Keratinocyte (primary cell): ENCODE measurements around the gene GPR42. TPM values are rescaled to one million over a fixed set of nuclear protein-coding genes. Genes with fewer than 3 reads are reported as not detected.

Experiments used
- DNase-seq: peaks from one replicate; pipeline ENCODE4 v3.0.0-alpha.2; 2011; ENCODE audit warnings: low read depth, missing footprints, low spot score
- FAIRE-seq: peaks from 2 replicates; lab custom pipeline; 2011; peaks lifted over from hg19 to GRCh38; lab: Jason Lieb, UNC
- H2AFZ ChIP-seq: 2 replicates; pipeline ENCODE4 v1.6.0; 2012; ENCODE audit warnings: low read length, control low read depth, inconsistent platforms; ENCODE audit not compliant: control insufficient read depth
- H3K27ac ChIP-seq: 2 replicates; pipeline ENCODE4 v1.5.1; 2011; ENCODE audit warnings: low read length; ENCODE audit not compliant: control insufficient read depth, insufficient read depth
- H3K27me3 ChIP-seq: 3 replicates; pipeline ENCODE4 v1.6.0; 2011; ENCODE audit warnings: low read length; ENCODE audit not compliant: control insufficient read depth, insufficient read depth; ENCODE audit errors: extremely low read depth
- H3K36me3 ChIP-seq, 2 experiments: 2 replicates in 1 of 2; 3 replicates in 1 of 2; pipeline ENCODE4 v1.5.1; 2011; ENCODE audit warnings: low read length in 2 of 2, mild to moderate bottlenecking in 1 of 2; ENCODE audit not compliant: control insufficient read depth in 2 of 2, insufficient read depth in 2 of 2; ENCODE audit errors: extremely low read depth in 1 of 2
- H3K4me1 ChIP-seq: 3 replicates; pipeline ENCODE4 v1.5.1; 2011; ENCODE audit warnings: low read length; ENCODE audit not compliant: control insufficient read depth, insufficient read depth; ENCODE audit errors: extremely low read depth
- H3K4me2 ChIP-seq: 3 replicates; pipeline ENCODE4 v1.6.0; 2011; ENCODE audit warnings: low read depth, low read length; ENCODE audit not compliant: control insufficient read depth, insufficient read depth; ENCODE audit errors: extremely low read depth
- H3K4me3 ChIP-seq, 3 experiments: fragments of 200-600 bp in 1 of 3; sonication (generic) in 1 of 3; 2 replicates in 2 of 3; 3 replicates in 1 of 3; pipeline ENCODE4 v1.5.1; 2011 to 2016; ENCODE audit warnings: low read length in 3 of 3, mild to moderate bottlenecking in 3 of 3, control low read depth in 2 of 3, inconsistent platforms in 1 of 3, low read depth in 1 of 3, mixed read lengths in 1 of 3, mixed run types in 1 of 3, moderate library complexity in 1 of 3; ENCODE audit not compliant: control insufficient read depth in 2 of 3, insufficient read depth in 2 of 3; ENCODE audit errors: extremely low read depth in 1 of 3
- H3K79me2 ChIP-seq: 2 replicates; pipeline ENCODE4 v1.6.0; 2012; ENCODE audit warnings: low read length; ENCODE audit not compliant: control insufficient read depth, insufficient read depth
- H3K9ac ChIP-seq: 3 replicates; pipeline ENCODE4 v1.6.0; 2011; ENCODE audit warnings: low read length; ENCODE audit not compliant: control insufficient read depth, insufficient read depth; ENCODE audit errors: extremely low read depth
- H3K9me1 ChIP-seq: 3 replicates; pipeline ENCODE4 v1.6.0; 2011; ENCODE audit warnings: low read length; ENCODE audit not compliant: control insufficient read depth, insufficient read depth; ENCODE audit errors: extremely low read depth
- H3K9me3 ChIP-seq: 2 replicates; pipeline ENCODE4 v1.5.1; 2012; ENCODE audit warnings: low read depth, low read length; ENCODE audit not compliant: control insufficient read depth
- H4K20me1 ChIP-seq: 3 replicates; pipeline ENCODE4 v1.6.0; 2011; ENCODE audit warnings: low read length; ENCODE audit not compliant: control insufficient read depth, insufficient read depth; ENCODE audit errors: extremely low read depth
- EZH2 ChIP-seq: IDR thresholded peaks from one replicate; pipeline ENCODE4 v1.6.1; 2012; ENCODE audit warnings: inconsistent platforms, mild to moderate bottlenecking, low read length, moderate library complexity
- dilution Hi-C: fragments of 300-500 bp; cut with MboI; formaldehyde crosslinking; loops from one replicate; pipeline ENCODE4 v1.7.0; 2020; ENCODE audit warnings: low sequenced_read_pairs; ENCODE audit not compliant: extremely low pct_ligation_motif_present
- polyA plus RNA-seq, 5 experiments: library from polyadenylated mRNA; depleted of rRNA in 3 of 5; stranded (reverse) in 3 of 5; stranded (forward) in 1 of 5; unstranded in 1 of 5; fragments of >200 nt; gene quantifications; 1 replicate in 1 of 5; 2 replicates in 3 of 5; 3 replicates in 1 of 5; pipeline versions ENCODE4 v1.2.1 to v1.2.3, GENCODE V29; 2011 to 2012; ENCODE audit warnings: missing spikeins in 2 of 5, low read depth in 1 of 5, low replicate concordance in 1 of 5
- TF ChIP-seq, protein P1 (sequence below), 3 experiments: IDR thresholded peaks in 1 of 3; conservative IDR thresholded peaks in 1 of 3; optimal IDR thresholded peaks in 1 of 3; 2 replicates in 2 of 3; 3 replicates in 1 of 3; pipeline versions ENCODE3 to v1.5.1; 2011; ENCODE audit warnings: low read length in 3 of 3, mild to moderate bottlenecking in 3 of 3, moderate library complexity in 2 of 3, control low read depth in 1 of 3, inconsistent platforms in 1 of 3; ENCODE audit not compliant: insufficient read depth in 2 of 3; ENCODE audit errors: extremely low read depth in 1 of 3

GPR42 gene
- polyA plus RNA-seq, 1 donor (not counting 4 experiments of a cell fraction or from before 2014, with no cell fraction given), result not detected

DNA sequence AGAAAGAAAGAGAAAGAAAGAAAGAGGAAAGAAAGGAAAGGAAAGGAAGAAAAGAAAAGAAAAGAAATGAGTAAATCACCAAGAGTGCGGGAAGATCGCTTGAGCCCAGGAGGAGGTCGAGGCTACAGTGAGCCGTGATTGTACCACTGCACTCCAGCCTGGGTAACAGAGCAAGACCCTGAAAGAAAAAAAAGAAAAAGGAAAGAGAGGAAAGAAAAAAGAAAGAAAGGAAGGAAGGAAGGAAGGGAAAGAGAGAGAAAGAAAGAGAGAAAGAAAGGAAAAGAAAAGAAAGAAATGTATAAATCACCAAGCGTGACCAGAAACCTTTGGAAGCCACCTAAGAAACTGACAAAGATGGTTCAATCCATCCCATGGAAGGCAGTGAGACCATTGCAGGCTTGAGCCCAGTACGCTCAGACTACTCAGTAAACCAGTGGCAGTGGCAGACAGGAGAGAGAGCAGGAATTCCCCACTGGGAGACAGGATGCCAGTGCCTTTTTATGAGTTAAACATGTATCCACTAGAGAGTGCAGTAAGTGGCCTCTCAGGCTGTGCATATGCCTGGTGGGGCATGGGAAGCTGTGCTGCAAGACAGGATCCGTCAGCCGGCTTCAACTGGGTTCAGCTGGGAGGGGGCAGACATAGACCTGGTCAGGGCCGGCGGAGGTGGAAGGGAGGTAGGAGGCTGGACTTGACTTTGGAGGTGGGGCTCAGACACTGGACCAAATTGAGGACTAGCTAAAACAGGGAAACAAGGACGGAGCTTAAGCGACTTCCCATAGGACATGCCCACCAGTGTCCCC, 4.8 kb downstream of the GPR42 start:
- H3K36me3 ChIP-seq, result no peaks in the 10 kb centered on the region
- H2AFZ ChIP-seq, result no peak overlapping the region
- no peaks in the 10 kb centered on the region for H3K4me1 ChIP-seq
- H3K9me1 ChIP-seq, result no peaks in the 10 kb centered on the region
- H4K20me1 ChIP-seq, result no peaks in the 10 kb centered on the region
- H3K9ac ChIP-seq, result no peak overlapping the region
- no peak for TF ChIP-seq EZH2
- TF ChIP-seq, protein P1, sequence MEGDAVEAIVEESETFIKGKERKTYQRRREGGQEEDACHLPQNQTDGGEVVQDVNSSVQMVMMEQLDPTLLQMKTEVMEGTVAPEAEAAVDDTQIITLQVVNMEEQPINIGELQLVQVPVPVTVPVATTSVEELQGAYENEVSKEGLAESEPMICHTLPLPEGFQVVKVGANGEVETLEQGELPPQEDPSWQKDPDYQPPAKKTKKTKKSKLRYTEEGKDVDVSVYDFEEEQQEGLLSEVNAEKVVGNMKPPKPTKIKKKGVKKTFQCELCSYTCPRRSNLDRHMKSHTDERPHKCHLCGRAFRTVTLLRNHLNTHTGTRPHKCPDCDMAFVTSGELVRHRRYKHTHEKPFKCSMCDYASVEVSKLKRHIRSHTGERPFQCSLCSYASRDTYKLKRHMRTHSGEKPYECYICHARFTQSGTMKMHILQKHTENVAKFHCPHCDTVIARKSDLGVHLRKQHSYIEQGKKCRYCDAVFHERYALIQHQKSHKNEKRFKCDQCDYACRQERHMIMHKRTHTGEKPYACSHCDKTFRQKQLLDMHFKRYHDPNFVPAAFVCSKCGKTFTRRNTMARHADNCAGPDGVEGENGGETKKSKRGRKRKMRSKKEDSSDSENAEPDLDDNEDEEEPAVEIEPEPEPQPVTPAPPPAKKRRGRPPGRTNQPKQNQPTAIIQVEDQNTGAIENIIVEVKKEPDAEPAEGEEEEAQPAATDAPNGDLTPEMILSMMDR (optimal IDR thresholded peaks at IDR 0.05 in 1 of 3, IDR thresholded peaks at IDR 0.05 in 1 of 3, conservative IDR thresholded peaks at IDR 0.05 in 1 of 3; ENCODE audit: extremely low read depth in 1 of 3, insufficient read depth in 2 of 3, low read length in 3 of 3), result no peak
- no peak for FAIRE-seq
- H3K4me3 ChIP-seq, result no peak overlapping the region
- no peaks in the 10 kb centered on the region for H3K27me3 ChIP-seq
- H3K27ac ChIP-seq, result no peak overlapping the region
- no peak overlapping the region for H3K4me2 ChIP-seq
- no peaks in the 10 kb centered on the region for H3K9me3 ChIP-seq
- no peak for DNase-seq
- dilution Hi-C loops, result no loop called here
- no peaks in the 10 kb centered on the region for H3K79me2 ChIP-seq

DNA sequence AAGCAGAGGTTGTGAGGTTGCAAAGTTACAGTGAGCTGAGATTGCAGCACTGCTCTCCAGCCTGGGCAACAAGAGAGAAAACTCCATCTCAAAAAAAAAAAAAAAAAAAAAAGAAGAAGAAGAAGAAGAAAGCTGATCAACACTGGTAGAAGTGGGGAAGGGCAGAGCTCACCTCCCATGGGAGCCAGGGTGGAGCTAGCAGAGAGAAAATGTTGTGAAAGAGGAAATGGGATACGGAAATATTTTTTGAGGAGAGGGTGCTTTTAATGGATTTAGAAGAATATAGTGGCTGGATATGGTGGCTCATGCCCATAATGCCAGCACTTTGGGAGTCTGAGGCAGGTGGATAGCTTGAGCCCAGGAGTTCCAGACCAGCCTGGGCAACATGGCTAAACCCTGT, 6.8 kb downstream of the GPR42 start:
- no peaks in the 10 kb centered on the region for H4K20me1 ChIP-seq
- TF ChIP-seq EZH2, result no peak
- TF ChIP-seq, protein P1 (optimal IDR thresholded peaks at IDR 0.05 in 1 of 3, IDR thresholded peaks at IDR 0.05 in 1 of 3, conservative IDR thresholded peaks at IDR 0.05 in 1 of 3; ENCODE audit: extremely low read depth in 1 of 3, insufficient read depth in 2 of 3, low read length in 3 of 3), result no peak
- no peaks in the 10 kb centered on the region for H3K9me1 ChIP-seq
- FAIRE-seq (no peak), DNase-seq (no peak)
- dilution Hi-C loops, result no loop called here
- H3K36me3 ChIP-seq, result no peaks in the 10 kb centered on the region
- H3K4me2 ChIP-seq, result no peak overlapping the region
- H3K9ac ChIP-seq, result no peak overlapping the region
- H3K9me3 ChIP-seq, result no peaks in the 10 kb centered on the region
- no peaks in the 10 kb centered on the region for H3K79me2 ChIP-seq
- no peak overlapping the region for H3K4me3 ChIP-seq
- H2AFZ ChIP-seq, result no peak overlapping the region
- no peaks in the 10 kb centered on the region for H3K27me3 ChIP-seq
- H3K4me1 ChIP-seq, result no peaks in the 10 kb centered on the region
- H3K27ac ChIP-seq, result no peak overlapping the region
